Measurements from ENCODE around the gene CCDC83.
A peak's percentile ranks its signal among the peaks of the same experiment; 100 is the strongest.
"Not testable (repeated sequence)": the region's sequence is repeated elsewhere in the genome, so short reads cannot be mapped to it uniquely, and the experiment has no call there.

Gene CCDC83

DNA sequence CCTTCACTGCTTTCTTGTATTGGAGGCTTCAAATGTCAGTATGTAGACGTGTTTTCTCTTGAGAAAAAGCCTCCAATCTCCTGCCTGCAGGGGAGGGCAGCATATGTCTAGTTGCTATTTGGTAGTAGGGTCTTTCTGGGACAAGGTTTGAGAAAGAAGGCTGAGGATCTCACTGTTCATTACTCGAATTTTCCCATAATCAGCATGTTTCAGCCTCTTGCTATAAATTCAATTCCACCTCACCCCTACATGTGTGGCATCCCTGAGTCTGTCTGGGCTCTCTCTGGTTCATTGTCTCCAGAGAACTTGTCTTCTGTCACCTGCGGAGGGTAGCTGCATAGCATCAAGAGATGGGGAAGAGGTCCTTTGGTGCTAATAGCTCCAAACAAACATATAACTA, 19.5 kb upstream of the CCDC83 start:
- DNase-seq (ENCODE audit: low read depth) = no peak

DNA sequence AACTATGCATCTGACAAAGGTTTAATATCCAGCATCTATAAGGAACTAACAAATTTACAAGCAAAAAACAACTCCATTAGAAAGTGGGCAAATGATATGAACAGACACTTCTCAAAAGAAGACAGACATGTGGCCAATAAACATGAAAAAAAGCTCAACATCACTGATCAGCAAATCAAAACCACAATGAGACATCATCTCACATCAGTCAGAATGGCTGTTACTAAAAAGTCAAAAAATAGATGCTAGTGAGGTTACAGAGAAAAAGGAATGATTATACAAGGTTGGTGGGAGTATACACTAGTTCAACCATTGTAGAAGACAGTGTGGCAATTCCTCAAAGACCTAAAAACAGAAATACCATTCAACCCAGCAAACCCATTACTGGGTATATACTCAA, 14.3 kb upstream of the CCDC83 start:
- DNase-seq (ENCODE audit: low read depth) = not testable (repeated sequence)

DNA sequence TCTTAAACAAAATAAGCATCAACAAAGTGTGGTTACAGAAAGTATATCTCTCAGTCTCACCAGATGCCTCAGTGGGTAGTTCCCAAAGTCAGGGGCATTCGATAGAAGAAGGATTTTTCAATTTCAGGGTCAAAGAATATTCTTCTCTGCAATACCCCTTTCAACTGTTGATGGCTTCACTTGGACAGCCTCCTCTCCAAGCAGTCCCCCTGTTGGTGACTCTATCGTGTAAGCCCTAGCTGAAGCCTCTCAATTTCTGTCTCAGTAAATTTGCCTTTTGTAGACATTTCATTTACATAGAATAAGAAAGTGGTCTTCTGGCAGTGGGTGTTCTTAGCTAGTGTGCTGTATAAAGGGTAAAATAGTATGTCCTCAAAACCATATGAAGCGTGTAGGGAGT, 11.3 kb upstream of the CCDC83 start:
- DNase-seq (ENCODE audit: low read depth) = no peak

DNA sequence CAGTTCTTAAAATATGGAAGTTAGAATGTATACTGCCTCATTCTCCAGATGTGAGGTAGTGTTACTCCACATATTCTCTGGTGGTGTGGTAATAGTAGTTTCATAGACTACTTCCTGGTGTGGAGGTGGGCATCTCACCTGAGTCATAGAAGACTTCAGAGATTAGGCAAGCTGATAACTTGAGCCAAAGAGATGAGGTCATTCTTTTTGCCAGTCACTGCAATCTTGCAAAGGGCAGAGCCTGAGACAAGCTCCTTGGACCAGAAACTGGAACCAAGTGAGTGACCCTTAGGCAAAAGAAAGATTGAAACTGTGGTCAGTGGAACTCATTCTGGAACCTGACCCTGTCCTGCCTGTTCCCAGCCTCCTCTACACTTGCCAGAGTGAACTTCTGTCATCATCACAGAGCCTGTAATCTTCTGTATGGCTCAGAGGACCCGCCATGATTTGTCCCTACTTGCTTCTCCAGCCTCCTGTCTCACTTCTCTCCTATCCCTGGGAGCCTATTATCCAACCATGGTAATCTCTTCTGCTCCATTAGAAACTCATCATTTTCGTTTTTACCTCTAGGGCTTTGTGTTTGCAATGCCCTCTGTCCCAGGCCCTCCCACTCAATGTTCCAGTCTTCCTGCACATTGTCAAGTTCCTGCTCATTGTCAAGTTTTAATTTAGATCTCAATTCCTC, 10.6 kb upstream of the CCDC83 start:
- DNase-seq (ENCODE audit: low read depth) = no peak

DNA sequence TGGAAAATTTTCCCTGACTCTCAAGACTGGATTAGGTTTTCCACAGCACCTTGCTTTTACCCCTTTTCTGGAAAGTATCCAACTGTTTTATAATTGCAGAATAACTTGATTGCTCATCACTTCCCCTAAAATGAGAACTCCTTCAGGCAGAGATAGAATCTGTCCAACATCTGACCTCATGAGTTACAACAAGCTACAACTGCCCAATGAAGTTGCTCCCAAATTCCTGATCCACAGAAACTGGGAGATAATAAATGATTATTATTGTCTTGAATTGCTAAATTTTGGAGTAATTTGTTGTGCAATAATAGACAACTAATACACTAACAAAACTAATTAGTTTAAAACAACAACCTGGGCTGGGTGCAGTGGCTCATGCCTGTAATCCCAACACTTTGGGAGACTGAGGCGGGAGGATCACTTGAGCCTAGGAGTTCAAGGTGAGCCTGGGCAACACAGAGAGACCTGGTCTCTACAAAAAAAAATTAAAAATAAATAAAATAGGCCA, 10.0 kb upstream of the CCDC83 start:
- no peak for DNase-seq (ENCODE audit: low read depth)

DNA sequence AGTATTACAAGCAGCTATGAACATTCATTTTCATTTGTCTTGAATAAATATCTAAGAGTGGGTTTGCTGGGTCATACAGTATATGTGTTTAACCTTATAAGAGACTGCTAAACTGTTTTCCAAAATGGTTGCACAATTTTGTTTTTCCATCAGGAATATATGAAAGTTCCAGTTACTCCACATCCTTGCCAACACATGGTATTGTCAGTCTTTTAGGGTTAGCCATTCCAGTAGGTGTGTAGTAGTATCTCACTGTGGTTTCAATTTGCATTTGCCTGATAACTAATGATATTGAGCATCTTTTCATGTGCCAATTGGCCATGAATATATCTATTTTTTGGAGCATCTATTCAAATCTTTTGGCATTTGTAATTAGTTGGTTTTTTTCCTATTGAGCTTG, 7.7 kb upstream of the CCDC83 start:
- no peak for DNase-seq (ENCODE audit: low read depth)

DNA sequence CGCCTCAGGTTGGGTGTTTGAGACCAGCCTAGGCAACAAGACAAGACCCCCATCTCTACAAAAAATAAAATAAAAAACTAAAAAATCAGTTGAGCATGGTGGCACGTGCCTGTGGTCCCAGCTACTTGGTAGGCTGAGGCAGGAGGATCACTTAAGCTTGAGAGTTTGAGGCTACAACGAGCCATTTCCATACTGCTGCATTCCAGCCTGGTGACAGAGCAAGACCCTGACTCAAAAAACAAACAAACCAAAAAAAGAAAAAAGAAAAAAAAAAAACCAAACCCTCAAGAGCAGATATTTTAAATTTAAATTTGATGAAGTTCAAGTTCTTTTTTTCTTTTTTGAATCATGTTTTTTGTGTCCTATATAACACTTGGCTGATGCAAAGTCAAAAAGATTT, 7.2 kb upstream of the CCDC83 start:
- no peak for DNase-seq (ENCODE audit: low read depth)

DNA sequence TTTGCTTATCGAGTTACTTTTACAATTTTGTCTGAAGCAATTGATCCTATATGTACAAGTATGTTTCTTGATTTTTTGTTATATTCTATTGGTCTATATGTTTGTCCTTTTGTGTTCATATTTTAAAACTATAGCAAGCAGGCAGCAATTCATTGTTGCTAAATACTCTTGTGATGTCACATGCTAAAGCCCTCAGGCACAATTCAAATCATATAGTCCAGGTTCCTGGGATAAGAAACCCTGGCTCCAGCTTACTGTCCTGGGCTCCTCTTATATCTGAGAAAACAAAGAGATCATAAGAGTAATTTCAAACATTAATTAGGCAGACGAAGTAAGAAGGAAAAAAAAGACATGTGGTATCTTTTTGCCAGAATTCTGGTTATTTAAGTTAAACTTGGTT, 6.6 kb upstream of the CCDC83 start:
- DNase-seq (ENCODE audit: low read depth) = no peak

DNA sequence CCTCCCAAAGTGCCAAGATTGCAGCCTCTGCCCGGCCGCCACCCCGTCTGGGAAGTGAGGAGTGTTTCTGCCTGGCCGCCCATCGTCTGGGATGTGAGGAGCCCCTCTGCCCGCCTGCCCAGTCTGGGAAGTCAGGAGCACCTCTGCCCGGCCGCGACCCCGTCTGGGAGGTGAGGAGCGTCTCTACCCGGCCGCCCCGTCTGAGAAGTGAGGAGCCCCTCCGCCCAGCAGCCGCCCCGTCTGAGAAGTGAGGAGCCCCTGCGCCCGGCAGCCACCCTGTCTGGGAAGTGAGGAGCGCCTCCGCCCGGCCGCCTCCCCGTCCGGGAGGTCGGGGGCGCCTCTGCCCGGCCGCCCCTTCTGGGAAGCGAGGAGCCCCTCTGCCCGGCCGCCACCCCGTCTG, 2.4 kb upstream of the CCDC83 start:
- not testable (repeated sequence) for DNase-seq (ENCODE audit: low read depth)

DNA sequence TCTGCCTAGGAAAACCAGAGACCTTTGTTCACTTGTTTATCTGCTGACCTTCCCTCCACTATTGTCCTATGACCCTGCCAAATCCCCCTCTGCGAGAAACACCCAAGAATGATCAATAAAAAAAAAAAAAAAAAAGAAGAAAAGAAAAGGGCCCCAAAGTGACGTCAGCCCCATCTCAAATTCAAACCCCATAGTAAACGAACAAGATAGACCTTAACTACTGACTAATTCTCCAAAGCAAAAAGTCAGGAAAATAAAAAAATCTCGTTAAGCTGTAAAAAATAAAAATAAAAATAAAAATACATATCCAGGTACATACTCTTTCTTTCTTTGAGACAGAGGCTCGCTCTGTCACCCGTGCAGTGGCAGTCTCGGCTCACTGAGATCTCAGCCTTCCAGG, 1.6 kb upstream of the CCDC83 start:
- not testable (repeated sequence) for DNase-seq (ENCODE audit: low read depth)

DNA sequence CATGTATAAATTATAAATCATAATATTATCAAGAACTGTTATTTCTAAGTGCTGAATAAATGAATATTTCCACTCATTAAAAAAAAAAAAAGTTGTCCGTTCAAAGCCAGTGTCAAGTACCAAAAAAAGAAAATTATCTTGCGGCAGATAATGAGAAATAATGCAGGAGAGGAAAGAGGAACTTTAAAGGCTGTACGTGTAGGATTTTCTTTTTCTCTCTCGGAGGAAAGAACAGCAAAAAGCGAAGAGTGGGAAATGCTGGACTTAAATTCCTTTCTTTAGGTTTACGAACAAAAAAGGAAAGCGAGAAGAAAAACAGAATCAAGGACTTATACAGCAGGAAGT, 999 bp upstream of the CCDC83 start:
- DNase-seq (ENCODE audit: low read depth) = no peak

DNA sequence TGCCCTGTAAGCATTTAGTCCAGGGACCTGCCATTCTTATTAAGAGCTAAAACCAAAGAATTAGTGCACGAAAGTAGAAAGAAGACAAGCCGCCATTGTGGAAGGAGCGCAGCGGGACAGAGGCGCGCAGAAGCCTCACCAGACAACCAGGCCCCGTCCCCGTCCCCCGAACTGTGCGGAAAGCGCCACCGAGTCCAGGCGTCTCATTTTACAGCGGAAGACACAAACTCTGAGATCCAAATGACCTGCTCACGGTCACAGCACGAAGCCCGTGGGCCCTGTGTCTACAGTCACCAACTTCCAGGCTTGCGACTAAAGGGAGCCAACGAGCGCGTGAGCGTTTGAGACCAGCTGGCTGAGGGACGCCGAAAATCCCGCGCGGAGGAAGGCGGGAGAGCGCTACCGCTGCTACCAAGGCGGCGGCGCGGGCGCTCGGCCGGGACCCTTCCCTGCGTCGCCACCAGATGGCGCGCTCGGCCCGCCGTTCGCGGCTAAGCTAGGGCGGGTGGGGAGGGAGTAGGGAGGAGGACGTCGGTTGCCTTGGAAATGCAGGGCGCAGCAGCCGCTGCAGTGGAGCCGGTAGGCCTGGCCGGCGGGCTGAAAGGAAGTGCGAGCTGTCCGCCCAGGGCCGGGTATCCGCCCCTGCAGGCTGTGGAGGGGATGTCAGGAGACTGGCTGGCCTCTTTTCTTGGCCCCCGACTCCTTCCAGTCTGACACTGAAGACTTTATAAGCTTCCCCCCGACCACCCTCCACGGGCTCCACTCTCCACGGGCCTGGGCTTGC, 434 bp upstream of the CCDC83 start:
- peak; percentile 92 for DNase-seq (ENCODE audit: low read depth)

DNA sequence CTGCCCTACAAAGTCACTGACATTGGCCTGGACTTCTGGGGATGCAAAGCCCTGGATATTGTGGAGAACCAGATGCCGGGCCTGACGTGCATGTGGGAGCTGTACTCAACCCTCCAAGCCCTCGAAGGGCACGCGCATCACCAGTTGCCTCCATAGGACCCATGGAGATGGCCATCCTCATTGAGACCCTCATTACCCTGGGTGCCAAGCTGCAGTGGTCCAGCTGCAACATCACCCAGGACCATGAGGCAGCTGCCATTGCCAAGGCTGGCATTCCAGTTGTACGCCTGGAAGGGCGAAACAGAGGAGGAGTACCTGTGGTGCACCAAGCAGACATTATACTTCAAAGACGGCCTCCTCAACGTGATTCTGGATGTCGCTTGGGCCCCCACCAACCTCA, 1.9 kb downstream of the CCDC83 start:
- DNase-seq (ENCODE audit: low read depth) = no peak

DNA sequence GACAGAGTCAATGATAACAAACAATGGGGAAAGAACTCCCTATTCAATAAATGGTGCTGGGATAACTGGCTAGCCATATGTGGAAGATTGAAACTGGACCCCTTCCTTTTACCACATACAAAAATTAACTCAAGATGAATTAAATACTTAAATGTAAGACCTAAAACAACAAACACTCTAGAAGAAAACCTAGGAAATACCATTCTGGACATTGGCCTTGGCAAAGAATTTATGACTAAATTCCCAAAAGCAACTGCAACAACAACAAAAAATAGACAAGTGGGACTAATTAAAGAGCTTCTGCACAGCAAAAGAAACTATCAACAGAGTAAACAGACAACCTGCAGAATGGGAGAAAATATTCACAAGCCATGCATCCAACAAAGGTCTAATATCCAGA, 4.4 kb downstream of the CCDC83 start:
- not testable (repeated sequence) for DNase-seq (ENCODE audit: low read depth)

DNA sequence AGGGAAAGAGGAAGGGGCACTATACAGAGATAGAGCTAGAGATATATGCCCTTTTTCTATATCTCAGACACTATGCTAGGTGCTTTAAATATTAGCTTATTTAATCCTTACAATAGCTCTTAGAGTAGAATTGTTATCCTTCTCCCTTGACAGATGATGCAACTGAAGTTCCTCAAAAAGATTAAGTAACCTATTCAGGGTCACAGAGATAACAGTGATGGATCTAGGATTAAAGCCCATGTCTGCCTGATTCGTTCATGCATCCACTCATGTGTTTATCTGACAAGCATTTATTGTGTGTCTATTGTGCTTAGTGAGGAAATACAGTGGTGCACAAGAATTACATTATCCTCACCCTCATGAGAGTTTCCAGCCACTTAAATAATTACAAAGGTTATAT, 8.7 kb downstream of the CCDC83 start:
- DNase-seq (ENCODE audit: low read depth) = no peak

DNA sequence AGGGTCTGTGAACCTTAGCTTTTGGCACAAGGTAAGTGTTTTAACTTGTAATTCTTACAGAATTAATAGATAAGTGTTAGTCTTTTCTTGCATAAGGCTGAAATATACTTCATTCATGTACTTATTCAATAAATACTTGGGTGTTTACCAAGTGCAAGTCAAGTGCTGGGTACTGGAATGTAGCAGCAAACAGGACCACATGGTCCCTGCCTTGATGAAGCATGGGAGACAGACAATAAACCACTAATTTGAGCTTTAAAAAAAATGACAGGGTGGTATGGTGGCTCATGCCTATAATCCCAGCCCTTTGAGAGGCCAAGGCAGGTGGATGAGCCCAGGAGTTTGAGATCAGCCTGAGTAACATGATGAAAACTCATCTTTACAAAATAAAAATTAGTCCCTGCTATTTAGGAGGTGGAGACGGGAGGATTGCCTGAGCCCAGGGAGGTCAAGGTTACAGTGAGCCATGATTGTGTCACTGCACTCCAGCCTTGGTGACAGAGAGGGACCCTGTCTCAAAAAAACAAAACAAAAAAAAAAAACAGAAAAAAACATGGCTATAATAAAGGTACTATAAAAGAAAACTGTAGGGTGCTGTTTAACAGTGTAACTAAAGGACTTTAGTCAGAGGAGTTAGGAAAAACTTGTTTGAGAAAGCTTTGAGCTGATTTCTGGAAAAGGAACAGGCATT, 11.1 kb downstream of the CCDC83 start:
- DNase-seq (ENCODE audit: low read depth) = no peak

DNA sequence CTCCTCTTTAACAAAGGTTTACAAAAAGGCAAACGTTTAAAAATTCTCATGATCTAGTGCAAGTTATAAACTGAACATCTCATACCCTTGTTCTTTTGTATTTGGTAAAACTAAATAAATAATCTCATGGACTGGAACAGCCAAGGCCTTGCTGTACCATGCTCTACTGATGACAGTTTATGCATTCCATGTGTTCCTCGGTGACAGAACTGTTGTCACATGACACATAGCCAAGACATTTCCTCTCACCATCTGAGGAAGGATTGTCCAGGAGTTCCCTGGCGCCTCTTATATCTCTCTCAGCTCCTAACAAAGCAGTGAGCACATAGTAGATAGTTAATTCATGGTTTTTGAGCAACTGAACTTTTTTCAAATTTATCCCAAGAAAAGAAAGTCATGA, 12.6 kb downstream of the CCDC83 start:
- DNase-seq (ENCODE audit: low read depth) = no peak

DNA sequence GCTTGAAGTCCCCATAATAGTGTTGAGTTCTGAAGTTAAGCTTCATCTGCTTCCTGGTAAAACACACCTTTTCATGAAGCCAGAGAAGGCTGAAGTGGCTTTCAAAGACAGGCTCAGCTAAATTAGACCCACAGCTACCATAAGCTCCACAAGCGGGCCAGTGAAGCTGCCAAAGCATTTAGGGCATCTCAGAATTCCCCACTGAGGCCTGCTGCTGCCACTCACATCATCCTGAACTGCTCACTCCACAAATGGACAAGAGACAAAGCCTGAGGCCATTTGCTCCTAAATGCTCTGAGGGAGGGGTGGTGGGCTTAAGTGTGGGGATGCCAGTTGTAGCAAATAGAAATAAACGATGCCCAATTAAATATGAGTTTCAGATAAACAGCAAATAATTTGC, 14.6 kb downstream of the CCDC83 start:
- DNase-seq (ENCODE audit: low read depth) = no peak

DNA sequence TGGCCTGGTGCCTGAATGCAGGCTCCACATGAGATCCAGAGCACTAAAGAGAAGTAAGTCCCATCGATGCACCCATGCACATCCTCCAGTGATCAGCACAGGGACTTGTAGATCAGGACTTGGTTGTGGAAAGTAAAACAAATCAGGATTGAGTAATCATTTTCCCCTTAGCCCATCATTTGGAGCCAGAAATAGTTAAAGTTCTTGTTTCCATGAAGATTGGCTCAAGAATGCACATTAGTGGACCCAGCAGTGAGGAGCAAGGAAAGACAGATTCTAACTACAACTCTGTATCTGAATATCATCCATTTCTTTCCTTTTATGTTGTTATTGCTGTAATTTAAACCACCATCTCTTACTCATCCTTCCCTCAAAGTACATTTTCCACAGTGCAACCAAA, 19.1 kb downstream of the CCDC83 start:
- DNase-seq (ENCODE audit: low read depth) = no peak

DNA sequence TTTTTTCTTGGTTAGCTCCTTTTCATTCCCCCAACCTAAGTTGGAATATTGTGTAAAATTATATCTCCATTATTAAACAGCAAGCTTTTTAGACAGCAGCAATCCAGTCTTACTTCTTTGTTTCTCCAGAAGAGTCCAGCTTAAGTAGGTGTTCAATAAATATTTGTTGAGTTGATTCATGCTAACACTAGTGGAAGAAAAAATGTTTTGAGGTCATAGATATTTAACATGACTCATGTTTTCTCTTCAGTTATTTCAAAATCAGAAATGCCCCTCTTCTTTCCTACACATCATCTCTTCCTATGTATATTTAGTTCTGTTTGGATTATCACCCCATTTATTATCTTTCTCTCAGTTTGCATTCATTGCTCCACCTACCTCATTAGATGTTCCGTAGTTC, 20.3 kb downstream of the CCDC83 start:
- DNase-seq (ENCODE audit: low read depth) = no peak

DNA sequence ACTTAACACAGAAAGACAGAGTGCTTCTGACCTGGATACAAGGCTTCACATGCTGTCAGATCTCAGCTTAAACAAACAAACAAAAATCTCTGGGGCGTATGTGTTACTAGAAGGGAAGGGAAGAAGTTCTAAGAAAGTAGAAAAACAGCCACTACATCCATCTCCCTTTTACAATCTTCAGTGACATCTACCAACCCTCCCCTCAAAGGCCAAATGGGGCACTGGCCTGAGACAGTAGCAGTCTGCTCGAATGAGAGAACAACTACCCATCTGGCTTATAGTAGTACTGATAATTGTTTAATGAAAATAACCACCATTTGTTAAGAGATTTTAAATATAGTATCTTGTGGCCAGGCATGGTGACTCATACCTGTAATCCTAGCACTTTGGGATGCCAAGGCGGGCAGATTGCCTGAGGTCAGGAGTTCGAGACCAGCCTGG, 29.4 kb downstream of the CCDC83 start:
- no peak for DNase-seq (ENCODE audit: low read depth)

DNA sequence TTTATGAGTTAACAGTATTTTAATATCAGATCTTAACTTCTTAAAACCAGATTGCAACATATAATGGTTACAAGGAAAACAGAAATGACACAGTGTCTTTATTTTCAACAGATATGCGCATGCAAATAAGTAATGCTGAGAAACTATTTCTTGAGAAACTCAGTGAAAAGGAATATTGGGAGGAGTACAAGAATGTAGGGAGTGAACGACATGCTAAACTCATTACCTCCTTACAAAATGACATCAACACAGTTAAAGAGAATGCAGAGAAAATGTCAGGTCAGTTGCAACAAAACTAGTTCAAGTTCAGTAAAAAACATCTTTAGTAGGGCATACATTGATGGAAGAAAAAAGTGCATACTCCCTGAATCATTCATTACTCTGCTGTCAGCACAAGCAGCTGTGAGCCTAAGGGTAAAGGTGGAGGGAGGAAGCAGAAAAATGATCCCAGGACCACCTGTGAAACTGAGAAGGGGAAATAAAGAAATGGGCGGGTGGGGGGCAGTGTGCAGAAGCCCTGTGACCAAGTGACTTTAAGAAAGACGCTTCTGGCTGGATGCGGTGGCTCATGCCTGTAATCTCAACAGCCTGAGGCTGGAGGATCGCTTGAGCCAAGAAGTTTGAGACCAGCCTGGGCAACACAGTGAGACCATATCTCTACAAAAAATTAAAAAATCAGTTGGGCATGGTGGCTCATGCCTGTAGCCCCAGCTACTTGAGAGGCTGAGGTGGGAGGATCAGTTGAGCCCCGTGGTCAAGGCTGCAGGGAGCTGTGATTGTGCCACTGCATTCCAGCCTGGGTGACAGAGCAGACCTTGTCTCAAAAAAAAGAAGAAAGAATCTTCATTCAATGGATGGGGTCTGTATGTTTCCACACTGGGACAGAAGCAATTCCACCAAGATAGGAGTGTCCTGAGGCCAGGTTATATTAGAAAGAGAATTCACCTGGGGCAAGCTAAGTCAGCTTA, 31.2 kb downstream of the CCDC83 start:
- no peak for DNase-seq (ENCODE audit: low read depth)

Measured in stimulated activated CD8-positive, alpha-beta memory T cell treated with anti-CD3 and anti-CD28 coated beads, Interleukin-15, amount 100 ng/mL, for 24 hours (primary cell).